Kasumi-1 (cell line): ENCODE results near the gene GPR89A.
"Not testable (repeated sequence)": the region's sequence is repeated elsewhere in the genome, so short reads cannot be mapped to it uniquely, and the experiment has no call there.

ENCODE experiments used
- DNase-seq, 2 experiments: peaks; one replicate each; lab custom pipeline; 2025; lab: John Stamatoyannopoulos, UW

GPR89A gene

DNA sequence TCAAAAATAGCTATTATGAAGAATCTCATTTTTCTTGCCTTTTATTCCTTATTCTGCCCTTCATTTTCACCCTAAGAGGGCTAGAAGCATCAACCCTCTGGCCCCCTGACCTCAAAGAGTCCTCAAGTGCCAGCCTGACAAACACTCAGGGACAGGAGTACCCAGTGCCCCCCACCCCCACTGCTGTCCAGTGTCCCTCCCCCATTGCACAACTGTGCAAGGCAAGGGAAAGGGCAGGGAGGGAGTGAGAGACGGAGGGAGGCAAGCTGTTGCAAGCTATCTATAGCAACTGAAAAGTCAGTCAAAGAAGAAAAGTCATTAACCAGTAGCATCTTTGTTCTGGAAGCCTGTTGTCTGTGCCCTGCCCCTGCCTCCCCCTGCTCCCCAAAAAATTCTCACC lies 78.3 kb downstream of the GPR89A start:
- not testable (repeated sequence) for DNase-seq

DNA sequence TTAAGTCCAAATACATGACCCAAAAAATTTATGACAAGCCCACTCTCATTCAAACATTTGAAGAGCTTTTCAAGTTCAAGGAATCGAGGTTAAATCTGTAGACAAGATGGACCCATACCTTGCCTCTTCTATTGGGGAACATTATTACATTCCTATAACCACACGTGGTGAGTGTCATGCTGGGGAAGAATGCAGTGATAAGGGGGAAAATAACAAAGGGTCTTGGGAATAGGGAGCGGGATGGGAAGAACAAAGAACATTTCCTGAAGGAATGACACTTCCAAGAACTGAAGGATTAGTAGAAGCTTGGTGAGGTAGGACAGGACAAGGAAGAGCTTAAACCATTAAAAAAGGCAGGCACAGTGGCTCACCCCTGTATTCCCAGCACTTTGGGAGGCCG lies 80.5 kb downstream of the GPR89A start:
- DNase-seq, result no peak

DNA sequence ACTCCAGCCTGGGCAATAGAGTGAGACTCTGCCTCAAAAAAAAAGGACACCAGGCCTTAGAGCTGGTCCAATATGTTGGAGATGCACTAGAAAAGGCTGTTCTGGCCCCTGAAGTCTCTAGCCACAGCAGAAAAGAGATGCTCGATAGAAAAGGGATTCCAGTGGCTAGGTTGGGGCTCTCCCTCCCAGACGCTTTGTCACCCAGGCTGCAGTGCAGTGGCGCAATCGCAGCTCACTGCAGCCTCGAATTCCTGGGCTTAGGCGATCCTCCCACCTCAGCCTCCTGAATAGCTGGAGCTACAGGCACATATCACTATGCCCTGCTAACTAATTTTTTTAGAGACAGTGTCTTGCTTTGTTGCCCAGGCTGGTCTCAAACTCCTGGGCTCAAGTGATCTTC lies 81.1 kb downstream of the GPR89A start:
- DNase-seq, result no peak

DNA sequence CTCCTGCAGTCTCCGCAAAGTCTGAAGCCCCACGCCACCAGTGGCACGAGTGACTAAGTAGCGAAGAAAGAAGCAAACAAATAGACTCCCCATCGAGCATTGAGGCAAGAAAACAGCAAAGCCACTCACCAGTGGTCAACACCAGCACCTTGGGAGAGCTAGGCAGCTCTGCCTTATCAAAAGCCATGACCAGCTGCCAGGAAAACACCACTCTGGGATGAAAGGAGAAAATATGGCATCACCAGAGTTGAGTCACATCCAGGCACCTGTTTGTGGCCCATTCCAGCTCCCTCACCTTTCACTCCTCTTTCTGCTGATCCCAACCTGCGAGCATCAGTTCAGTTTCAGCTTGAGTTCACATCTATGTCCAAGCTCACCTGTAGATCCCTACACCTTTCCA lies 82.1 kb downstream of the GPR89A start:
- no peak for DNase-seq

DNA sequence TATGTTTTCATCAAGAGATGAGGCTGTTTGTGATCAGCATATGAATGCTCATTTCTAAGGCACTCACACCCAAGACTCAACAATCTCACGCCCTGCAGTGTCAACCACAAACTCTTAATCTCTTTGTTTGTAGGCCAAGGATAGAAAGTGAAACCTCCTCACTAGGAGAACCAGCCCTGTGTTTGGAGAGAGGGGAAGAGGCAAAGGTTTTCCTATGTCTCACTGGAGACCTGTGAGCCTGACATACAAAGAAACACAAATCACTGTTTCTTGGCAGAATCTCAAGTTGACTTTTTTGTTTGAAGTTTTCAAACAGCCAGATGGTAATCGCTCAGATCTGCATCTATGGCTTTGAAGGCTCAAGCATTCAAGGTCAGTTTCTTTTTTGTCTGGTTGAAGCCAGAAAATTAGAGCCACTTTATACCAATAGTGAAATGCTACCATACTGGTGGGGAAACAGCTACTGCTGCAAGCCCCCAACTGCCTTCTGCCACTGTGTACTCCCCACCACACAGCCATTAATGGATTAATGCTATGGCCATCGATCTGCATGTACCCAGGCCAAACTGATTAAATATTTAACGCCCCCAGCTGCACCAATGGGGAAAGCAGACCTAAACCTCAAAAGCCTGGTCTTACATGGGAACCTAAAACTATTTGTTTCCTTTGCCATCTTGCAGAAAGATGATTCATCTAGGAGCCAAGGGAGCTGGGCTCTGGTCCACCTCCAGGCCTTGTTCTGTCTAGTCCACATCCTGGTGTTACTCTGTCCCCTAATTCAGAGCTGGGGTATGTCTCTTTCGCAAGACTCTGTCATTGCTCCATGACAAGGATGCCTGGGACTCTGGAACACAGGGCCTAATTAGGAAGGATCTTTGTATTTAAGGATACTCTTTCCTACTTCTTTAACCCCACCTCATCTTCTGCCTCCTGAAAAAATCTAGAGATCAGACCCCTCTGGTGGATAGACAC lies 83.1 kb downstream of the GPR89A start:
- peak in 1 of 2 experiments; percentile 10 for DNase-seq

DNA sequence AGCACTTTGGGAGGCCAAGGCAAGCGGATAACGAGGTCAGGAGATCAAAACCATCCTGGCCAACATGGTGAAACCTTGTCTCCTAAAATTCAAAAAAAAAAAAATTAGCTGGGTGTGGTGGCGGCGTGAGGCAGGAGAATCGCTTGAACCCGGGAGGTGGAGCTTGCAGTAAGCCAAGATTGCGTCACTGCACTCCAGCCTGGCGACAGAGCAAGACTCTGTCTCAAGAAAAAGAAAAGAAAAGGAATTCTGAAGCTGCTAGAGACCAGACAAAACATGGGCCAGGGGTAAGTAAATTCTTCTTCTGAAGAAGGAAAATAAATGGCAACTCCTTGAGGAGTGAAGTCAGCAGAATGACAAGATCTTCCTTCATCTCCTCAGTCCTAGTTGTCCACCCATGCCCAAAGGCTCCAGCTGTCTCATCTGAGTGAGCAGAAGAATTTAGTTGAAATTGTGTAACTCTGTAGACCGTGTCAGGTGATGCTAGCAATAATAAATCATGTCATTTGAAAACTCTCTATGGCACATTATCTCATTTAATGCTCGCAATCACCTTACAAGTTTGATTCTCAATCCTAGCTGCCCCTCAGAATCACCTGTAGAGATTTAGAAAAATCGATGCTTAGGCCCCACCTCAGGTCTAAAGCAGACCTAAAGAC lies 85.1 kb downstream of the GPR89A start:
- no peak for DNase-seq

DNA sequence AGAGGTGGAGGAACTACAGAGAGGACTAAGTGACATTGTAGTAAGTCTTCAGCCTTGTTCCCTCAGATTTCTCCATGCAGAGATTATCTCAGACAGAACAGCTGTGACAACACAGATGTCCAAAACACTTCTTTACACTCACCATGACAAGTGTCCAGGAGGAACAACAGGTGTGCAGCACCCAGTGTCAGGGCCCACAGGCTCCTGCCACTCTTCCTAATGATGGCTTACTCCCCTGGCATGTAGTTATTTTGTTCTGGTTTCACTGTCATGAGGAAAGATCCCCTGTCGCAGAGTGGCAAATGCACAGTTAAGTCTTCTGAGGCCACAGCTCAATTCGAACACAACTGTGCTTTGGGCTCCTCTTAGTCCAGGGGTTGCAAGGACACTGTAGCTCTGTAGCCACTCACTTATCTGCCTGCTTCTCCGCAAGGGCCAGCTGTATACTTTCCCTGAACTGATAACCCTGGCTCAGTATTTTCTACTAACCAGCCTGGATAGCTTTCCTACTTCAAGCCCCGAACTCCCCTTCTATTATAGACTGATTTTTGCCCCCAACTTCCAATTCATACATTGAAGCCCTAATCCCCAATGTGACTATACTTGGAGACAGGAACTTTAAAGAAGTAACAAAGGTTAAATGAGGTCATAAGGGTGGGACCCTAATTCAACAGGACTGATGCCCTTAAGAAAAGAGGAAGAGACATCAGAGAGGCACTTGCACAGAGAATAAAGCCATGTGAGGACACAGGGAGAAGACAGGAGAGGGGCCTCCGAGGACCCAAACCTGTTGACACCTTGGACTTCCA lies 88.2 kb downstream of the GPR89A start:
- peak; percentile 27 to 44 for DNase-seq

DNA sequence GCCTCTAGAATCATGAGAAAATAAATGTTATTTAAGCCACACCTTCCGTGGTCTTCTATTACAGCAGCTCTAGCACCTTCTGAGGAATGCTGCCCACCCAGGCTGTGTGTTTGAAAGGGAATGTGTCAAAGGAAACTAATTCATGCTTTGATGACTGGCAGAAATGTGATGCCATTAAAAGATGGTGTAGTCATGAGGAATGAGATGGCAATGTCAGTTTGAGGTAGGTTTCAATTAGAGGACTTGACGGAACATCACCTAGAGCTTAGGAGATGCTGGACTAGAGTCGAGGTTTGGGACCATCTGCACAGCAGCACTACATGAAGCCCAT lies 88.8 kb downstream of the GPR89A start:
- no peak for DNase-seq

DNA sequence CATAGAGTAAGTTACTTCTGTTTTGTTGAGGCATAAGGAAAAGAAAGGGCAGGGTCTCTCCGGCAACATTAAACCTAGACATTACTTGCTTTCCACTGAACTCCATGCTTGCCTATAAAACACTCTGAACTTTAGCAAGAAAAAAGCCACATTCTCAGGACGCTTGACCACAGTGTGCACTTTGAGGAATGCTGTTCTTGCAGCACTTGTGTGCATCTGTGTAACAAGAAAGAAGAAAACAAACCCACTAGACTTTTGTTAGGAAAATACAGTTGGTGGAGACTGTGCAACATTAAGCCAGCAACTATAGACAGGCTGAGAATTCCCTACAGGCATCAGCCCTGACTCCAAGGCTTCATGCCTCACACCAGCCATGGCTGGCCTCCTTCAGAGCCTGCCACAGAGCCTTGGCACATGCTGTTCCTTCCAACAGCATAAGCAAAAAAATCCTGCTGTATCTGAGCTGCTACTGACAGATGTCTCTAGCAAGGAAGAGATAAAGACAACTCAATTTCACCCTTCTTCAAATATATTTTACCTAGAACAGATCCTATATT lies 93.6 kb downstream of the GPR89A start:
- DNase-seq, result no peak

DNA sequence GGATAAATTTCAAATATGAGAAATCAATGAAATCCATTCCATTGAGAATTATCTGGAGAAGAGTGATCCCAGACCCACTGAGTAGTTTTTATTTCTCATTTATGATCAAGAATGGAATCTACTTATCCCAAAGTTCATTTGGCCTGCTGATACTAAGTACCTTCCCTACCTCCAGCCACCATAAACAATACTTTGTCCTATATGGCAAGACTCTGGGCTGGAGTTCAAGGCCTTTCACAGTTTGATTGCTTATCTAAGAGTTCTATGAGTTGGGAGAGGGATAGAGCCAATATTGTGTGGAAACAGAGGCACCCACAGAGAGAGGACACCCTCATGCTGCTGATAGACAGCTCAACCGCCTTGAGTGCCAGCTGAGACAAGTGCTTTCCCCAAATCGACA lies 94.3 kb downstream of the GPR89A start:
- DNase-seq, result no peak

DNA sequence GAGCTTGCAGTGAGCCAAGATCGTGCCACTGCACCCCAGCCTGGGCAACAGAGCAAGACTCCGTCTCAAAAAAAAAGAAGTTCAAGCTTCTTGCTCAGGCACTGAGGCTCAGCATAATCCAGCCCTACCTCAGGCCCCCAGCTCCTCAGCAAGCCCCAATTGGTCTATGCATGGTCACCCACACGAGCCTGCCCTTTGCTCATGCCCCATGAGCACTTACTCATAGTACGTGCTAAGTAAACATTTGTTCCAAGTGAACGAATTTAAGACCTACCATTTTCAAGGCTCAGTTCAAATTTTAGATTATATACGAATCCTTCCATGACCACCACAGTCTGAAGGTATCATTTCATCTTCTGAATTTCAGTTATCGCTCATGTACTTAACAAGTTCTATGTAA lies 95.0 kb downstream of the GPR89A start:
- no peak for DNase-seq

DNA sequence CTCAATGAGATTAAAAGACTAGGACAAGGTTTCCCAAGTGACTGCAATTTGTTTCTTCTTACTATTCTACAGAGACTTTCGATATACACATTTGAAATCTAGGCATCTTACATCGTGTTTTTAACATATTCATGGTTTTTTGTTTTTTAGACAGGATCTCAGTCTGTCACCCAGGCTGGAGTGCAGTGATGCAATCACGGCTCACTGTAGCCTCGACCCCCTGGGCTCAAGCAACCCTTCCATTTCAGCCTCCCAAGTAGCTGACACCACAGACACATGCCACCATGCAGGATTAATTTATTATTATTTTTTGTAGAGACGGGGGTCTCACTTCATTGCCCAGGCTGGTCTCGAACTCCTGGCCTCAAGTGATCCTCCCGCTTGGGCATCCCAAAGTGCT lies 97.8 kb downstream of the GPR89A start:
- DNase-seq, result no peak

DNA sequence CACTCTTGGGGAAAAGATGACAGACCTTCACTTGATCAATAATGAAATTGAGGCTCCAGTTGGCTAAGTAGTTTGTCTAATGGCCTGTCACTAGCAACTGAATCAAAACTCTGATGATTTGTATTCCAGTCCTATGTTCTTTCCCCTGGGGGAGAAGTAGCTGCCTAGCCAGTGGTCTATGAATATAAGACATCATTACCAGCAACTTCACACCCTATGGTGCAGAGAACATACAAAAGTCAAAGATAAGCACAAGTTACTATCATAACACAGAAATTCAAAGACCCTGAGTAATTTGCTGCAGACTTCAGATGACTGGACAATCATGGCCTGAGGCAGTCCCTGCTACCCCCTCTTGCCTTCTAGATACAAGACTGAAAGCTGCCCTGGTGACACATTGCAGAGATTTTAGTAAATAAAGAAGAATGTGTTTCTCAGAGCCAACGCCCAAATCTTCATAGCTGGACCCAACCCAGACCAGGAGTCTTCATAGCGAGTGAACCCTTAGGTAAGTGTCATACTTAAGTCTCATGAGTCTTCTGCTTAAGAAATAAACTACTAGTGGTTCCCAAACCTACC lies 98.4 kb downstream of the GPR89A start:
- no peak for DNase-seq

DNA sequence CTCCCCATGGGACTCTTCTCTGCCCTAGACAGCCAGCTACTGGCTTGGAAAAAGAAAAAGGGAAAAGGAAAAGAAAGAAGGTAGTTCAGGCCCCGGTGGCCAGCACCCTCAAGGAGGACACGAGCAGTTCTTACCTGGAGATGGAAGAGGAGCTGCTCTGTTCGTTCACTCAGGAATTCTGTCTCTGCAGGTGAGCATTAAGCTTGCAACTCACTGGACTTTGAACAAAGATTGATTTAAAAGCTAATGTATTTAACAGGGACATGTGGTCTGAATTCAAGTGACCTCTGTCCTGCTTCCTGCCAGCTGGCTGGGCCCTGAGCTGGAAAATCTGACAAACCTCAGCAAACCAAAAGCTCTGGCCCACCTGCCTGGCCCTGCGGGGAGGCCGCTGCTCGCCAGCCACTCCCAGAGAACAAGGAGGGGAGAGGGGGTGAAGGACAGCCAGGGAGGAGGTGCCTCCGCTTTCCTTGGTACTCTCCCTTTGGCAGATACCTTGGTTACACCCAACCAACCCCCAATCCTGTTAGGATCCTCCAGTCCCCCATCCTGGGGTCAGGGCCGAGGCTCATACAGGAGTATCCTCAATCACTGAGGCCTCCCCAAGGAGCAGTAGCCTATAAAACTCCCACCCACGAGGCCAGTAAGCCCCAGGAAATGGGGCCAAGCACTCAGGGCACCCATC lies 99.5 kb downstream of the GPR89A start, which contains the start of gene PDZK1:
PDZK1 (minus strand) TSS at position 186 of the 685 bp plus-strand sequence. CDS start 19,347 bp downstream, outside the sequence.
- DNase-seq, result no peak

DNA sequence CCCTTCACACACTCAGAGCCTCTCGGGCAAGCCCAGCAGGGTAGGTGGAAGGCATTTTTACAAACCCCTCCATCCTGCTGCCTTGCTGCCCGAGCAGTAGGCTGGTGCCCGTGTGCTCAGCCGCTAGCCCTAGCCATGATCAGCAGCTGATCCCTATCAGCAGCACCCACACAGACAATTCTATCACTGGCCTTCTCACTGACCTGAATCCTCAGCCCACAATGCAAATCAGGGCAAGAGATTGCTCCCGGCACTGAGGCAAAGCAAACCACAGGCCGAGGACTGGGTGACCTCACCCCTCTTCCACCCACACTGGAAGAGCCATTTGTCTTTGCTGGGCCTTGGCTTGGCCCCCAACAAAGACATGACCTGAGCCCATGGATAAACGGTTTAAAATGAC lies 100.3 kb downstream of the GPR89A start:
- DNase-seq, result no peak

DNA sequence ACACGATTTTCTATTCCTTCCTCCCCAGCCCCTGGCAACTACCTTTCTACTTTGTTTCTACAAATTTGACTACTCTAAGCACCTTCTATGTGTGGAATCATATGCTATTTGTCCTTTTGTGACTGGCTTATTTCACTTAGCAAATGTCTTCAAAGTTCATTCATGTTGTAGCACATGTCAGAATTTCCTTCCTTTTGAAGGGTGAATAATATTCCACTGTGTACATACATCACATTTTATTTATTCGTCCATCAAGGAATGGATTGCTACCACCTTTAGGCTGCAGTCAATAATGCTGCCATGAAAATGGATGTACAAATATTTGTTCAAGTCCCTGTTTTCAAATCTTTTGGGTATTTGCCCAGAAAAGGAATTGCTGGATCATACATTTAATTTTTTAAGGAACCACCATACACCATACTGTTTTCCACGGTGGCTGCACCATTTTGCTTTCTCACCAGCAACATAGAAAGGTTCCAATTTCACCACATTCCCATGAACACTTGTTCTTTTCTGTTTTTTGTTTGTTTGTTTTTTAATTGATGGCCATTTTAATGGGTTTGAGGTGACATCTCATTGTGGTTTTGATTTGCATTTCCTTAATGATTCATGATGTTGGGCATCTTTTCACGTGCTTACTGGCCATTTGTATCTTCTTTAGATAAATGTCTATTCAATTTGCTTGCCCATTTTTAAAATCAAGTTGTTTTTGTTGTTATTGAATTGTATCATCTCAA lies 102.7 kb downstream of the GPR89A start:
- DNase-seq, result no peak

DNA sequence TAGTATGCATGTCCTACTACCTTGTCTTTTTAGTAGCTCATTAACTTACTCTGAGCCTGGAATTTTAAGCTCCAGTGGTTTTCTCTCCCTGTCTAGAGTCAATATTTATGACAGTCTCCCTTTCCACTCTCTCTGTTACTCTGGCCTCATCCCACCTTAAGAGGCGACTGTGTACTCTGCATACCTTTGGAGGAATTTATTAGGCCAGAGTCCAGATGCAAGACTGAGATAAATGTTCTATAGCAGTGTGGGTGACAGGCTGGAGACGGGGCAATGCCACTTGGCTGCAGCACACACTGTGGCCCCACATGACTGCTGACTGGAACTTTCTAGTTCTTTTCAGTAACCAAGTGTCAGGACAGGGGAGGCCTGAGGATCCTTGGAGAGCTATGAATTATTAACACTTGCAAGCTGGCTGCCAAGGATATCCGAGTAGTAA lies 103.4 kb downstream of the GPR89A start:
- no peak for DNase-seq

DNA sequence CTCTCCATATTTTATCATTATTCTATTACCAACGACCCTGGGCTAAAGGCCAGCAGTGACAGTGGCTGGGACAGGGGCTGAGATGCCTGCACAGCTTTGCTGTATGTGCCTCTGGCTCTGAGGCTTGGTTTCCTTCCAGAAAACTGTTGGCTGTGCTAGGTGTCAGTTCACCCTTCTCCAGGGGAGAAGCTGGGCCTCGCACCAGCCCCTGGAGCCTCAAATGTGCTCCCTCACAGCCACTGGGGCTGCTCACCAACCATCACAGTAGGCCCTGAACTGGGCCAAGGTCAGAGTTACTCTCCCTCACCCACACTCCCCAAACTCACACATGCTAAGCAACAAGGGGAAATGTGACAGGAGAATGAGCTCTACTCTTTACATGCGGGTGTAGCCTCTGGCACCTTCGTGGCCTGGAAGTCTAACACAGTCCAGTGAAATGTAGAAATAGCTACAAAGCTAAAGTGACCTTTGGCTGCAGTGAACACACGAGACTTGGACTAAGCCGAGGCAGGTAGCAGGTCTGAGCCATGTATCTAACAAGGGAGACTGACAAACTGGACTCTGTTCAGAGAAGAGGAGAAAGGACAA lies 106.8 kb downstream of the GPR89A start:
- DNase-seq, result no peak

DNA sequence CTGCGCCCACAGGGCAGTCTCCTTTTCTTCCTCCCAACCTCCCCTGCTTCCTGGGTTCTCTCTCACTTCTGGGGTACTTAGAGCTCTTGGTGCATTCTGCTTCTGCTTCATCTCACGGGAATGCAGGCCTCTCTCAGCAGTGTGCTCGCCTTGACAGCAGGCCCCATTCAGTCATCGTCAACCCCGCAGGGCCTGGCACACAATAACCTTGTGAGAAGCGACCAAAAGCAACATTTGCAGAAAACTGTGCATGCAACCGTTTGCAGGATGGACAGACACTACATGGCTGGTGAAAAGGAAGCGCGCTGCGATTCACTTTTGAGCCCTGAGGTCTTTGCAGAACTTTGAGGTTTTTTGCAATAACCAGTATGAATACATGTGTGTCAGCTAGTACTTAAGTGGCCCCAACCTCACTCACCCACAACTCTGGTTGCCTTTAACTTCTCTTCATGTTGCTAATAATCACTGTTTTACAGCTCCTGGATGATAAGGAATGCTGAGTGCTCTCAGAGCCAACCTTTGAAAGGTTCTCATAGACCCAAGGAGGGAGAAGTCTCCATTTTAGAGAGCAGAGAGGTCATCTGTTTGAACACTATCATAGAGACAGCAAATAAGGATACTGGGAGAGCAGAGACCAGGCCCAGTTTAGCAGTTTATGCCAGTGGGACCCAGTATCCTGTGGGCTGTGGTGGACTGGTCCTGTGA lies 109.0 kb downstream of the GPR89A start:
- no peak for DNase-seq
